Upper lobe of left lung (tissue), 4 donors: Measurements from ENCODE around the gene NF1.

ENCODE experiments used
- CTCF ChIP-seq, 6 experiments: fragments of 450-650 bp in 4 of 6; fragments of 200-600 bp in 2 of 6; sonication (generic) in 2 of 6; IDR thresholded peaks; one replicate each; pipeline ENCODE4 v1.5.1; 2016 to 2019; ENCODE audit warnings: antibody characterized with exemption in 6 of 6
- EP300 ChIP-seq, 4 donors: sonication (generic); formaldehyde crosslinking; IDR thresholded peaks; one replicate each; pipeline ENCODE4 v1.5.1; 2017; ENCODE audit warnings: antibody characterized with exemption in 4 of 4, control low read depth in 2 of 4
- POLR2A ChIP-seq, 4 donors: fragments of 450-650 bp; IDR thresholded peaks; one replicate each; pipeline ENCODE4 v1.5.1; 2016 to 2017; ENCODE audit warnings: antibody characterized with exemption in 4 of 4, mild to moderate bottlenecking in 2 of 4
- POLR2AphosphoS5 ChIP-seq, 2 donors: sonication (generic); formaldehyde crosslinking; IDR thresholded peaks; one replicate each; pipeline ENCODE4 v1.5.1; 2017; ENCODE audit warnings: antibody characterized with exemption in 2 of 2

- TF ChIP-seq CTCF (IDR thresholded peaks at IDR 0.05) (no peak), POLR2A (IDR thresholded peaks at IDR 0.05) (no peak), POLR2AphosphoS5 (IDR thresholded peaks at IDR 0.05) (no peak), EP300 (IDR thresholded peaks at IDR 0.05) (no peak)
Measured at GRCh38 chr17:31251105-31251969, 156.6 kb downstream of the NF1 start.
